ENCODE data around the gene C2orf81.

The C2orf81 gene

DNA sequence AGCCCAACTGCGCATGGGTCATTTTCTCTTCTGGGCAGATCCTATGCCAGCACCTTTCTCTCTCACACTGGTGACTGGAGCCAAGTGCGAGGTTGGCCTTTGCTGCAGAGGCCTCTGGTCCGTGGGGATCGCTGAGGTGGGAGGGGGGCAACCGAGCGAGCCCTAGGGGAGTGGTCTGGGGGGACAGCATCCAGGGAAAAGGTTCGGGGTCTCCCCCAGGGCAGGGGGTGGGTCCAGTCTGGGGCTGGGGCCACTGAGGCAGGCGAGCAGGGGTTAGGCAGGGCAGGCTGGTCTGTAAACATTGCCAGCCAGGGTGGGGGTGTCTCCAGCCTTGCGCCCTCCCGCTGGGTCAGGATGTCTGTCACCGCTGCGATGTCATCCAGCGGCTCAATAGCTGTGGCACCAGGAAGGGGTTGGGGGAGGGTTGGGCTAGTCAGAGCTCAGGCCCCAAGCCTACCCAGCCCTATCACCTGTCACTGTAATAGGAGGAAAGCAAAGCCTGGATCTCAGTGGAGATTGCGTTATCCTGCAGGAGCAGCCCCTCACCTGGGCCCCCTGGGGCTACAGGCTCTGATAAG is 4.9 kb upstream of the C2orf81 start:
- peaks cover 15% of the 10 kb centered on the region for H3K4me1 ChIP-seq (ENCODE audit: control insufficient read depth, low read length)
- no peak for TF ChIP-seq EZH2phosphoT487 (IDR thresholded peaks at IDR 0.05; ENCODE audit: borderline replicate concordance, low read length)
- TF ChIP-seq, protein P1, sequence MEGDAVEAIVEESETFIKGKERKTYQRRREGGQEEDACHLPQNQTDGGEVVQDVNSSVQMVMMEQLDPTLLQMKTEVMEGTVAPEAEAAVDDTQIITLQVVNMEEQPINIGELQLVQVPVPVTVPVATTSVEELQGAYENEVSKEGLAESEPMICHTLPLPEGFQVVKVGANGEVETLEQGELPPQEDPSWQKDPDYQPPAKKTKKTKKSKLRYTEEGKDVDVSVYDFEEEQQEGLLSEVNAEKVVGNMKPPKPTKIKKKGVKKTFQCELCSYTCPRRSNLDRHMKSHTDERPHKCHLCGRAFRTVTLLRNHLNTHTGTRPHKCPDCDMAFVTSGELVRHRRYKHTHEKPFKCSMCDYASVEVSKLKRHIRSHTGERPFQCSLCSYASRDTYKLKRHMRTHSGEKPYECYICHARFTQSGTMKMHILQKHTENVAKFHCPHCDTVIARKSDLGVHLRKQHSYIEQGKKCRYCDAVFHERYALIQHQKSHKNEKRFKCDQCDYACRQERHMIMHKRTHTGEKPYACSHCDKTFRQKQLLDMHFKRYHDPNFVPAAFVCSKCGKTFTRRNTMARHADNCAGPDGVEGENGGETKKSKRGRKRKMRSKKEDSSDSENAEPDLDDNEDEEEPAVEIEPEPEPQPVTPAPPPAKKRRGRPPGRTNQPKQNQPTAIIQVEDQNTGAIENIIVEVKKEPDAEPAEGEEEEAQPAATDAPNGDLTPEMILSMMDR (IDR thresholded peaks at IDR 0.05; ENCODE audit: low read depth, low read length, poor library complexity, severe bottlenecking): no peak
- H3K9me3 ChIP-seq (ENCODE audit: control insufficient read depth, insufficient read depth, low read length): no peaks in the 10 kb centered on the region
- no peak overlapping the region for H3K27ac ChIP-seq (ENCODE audit: low read depth, low read length)
- H3K4me2 ChIP-seq (ENCODE audit: low read length): no peak overlapping the region
- no peaks in the 10 kb centered on the region for H3K9me2 ChIP-seq (replicated peaks; ENCODE audit: control insufficient read depth, low read length)
- H3K4me3 ChIP-seq (ENCODE audit: low read length): no peak overlapping the region
- H3K79me2 ChIP-seq (ENCODE audit: control insufficient read depth, low read length): peaks cover 13% of the 10 kb centered on the region
- peaks cover 30% of the 10 kb centered on the region for H3K36me3 ChIP-seq (ENCODE audit: control insufficient read depth, low read length)
- no peaks in the 10 kb centered on the region for H3K27me3 ChIP-seq (ENCODE audit: control insufficient read depth, low read length)
- peaks cover 4% of the 10 kb centered on the region; the same call in 1 of the 2 replicates for H3F3A ChIP-seq (ENCODE audit: control insufficient read depth, insufficient read depth)
- no peaks in the 10 kb centered on the region for H4K20me1 ChIP-seq (ENCODE audit: control insufficient read depth, insufficient read depth, low read depth, low read length)

DNA sequence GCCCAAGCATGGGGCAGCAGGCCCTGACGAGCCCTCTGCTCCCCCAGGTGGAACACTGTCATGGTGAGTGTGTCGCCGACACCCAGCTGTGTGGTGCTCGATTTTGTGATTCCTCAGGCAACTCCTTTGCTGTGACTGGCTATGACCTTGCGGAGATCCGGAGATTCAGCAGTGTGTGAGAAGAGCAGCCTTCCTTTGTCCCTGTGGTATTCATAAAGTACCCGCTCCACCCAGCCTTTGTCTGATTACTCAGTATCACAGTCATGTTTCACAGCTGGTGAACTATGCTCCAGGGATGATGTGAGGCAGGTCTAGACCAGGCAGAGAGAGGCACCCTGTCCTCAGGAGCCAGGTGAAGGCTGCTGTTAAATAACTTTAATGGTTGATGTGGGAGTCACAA is 4.1 kb upstream of the C2orf81 start:
- no peak overlapping the region for H3K4me2 ChIP-seq (ENCODE audit: low read length)

DNA sequence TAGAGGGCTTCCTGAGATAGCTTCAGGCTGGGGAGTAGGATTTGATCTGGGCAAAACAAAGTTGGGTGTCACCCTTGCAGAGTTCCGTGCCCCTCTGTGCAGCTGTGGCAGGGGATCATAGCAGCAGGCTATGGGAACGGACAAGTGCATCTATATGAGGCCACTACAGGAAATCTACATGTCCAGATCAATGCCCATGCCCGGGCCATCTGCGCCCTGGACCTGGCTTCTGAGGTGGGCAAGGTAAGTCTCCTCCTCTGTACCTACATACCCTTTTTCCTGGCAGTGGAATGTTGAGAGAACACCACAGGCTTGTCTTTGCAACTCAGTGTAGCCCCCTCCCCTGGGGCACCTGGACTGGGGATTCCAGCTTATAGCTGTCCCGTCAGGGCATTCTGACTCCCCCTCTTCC is 3.6 kb upstream of the C2orf81 start:
- H3K4me2 ChIP-seq (ENCODE audit: low read length): no peak overlapping the region
- no peak for TF ChIP-seq EZH2phosphoT487 (IDR thresholded peaks at IDR 0.05; ENCODE audit: borderline replicate concordance, low read length)
- TF ChIP-seq, protein P1 (IDR thresholded peaks at IDR 0.05; ENCODE audit: low read depth, low read length, poor library complexity, severe bottlenecking): no peak
- peaks cover 30% of the 10 kb centered on the region for H3K36me3 ChIP-seq (ENCODE audit: control insufficient read depth, low read length)
- H3K27me3 ChIP-seq (ENCODE audit: control insufficient read depth, low read length): no peaks in the 10 kb centered on the region
- H3K9me2 ChIP-seq (replicated peaks; ENCODE audit: control insufficient read depth, low read length): no peaks in the 10 kb centered on the region
- H4K20me1 ChIP-seq (ENCODE audit: control insufficient read depth, insufficient read depth, low read depth, low read length): no peaks in the 10 kb centered on the region
- H3K79me2 ChIP-seq (ENCODE audit: control insufficient read depth, low read length): peaks cover 13% of the 10 kb centered on the region
- H3K4me1 ChIP-seq (ENCODE audit: control insufficient read depth, low read length): peaks cover 27% of the 10 kb centered on the region
- H3K4me3 ChIP-seq (ENCODE audit: low read length): no peak overlapping the region
- peaks cover 4% of the 10 kb centered on the region; the same call in 1 of the 2 replicates for H3F3A ChIP-seq (ENCODE audit: control insufficient read depth, insufficient read depth)
- no peak overlapping the region for H3K27ac ChIP-seq (ENCODE audit: low read depth, low read length)
- no peaks in the 10 kb centered on the region for H3K9me3 ChIP-seq (ENCODE audit: control insufficient read depth, insufficient read depth, low read length)

More for the DNA sequence above, 4.1 kb upstream of the C2orf81 start:
- H3K79me2 ChIP-seq (ENCODE audit: control insufficient read depth, low read length): peaks cover 13% of the 10 kb centered on the region
- H3K36me3 ChIP-seq (ENCODE audit: control insufficient read depth, low read length): peaks cover 30% of the 10 kb centered on the region
- TF ChIP-seq, protein P1 (IDR thresholded peaks at IDR 0.05; ENCODE audit: low read depth, low read length, poor library complexity, severe bottlenecking): no peak
- TF ChIP-seq EZH2phosphoT487 (IDR thresholded peaks at IDR 0.05; ENCODE audit: borderline replicate concordance, low read length): no peak
- H4K20me1 ChIP-seq (ENCODE audit: control insufficient read depth, insufficient read depth, low read depth, low read length): no peaks in the 10 kb centered on the region
- H3F3A ChIP-seq (ENCODE audit: control insufficient read depth, insufficient read depth): peaks cover 4% of the 10 kb centered on the region; the same call in 1 of the 2 replicates
- H3K27ac ChIP-seq (ENCODE audit: low read depth, low read length): no peak overlapping the region
- H3K9me2 ChIP-seq (replicated peaks; ENCODE audit: control insufficient read depth, low read length): no peaks in the 10 kb centered on the region
- H3K4me3 ChIP-seq (ENCODE audit: low read length): no peak overlapping the region
- no peaks in the 10 kb centered on the region for H3K27me3 ChIP-seq (ENCODE audit: control insufficient read depth, low read length)
- no peaks in the 10 kb centered on the region for H3K9me3 ChIP-seq (ENCODE audit: control insufficient read depth, insufficient read depth, low read length)
- H3K4me1 ChIP-seq (ENCODE audit: control insufficient read depth, low read length): peaks cover 22% of the 10 kb centered on the region

All from DOHH2 (cell line).